GF-D8 (cell line): ENCODE data around the gene PPP1R8.
"Not testable (repeated sequence)": the region's sequence is repeated elsewhere in the genome, so short reads cannot be mapped to it uniquely, and the experiment has no call there.

Source experiments
- DNase-seq: peaks from one replicate; lab custom pipeline; 2025; lab: John Stamatoyannopoulos, UW

Gene PPP1R8

GRCh38 chr1:27832762-27833161, 2.2 kb downstream of the PPP1R8 start:
- DNase-seq, result no peak

GRCh38 chr1:27833470-27833869, 2.9 kb downstream of the PPP1R8 start:
- no peak for DNase-seq

- DNase-seq, result no peak
Observed at GRCh38 chr1:27835046-27835445, 4.5 kb downstream of the PPP1R8 start.

- no peak for DNase-seq
Observed at GRCh38 chr1:27835501-27835900, 4.9 kb downstream of the PPP1R8 start.

- DNase-seq, result no peak
Observed at GRCh38 chr1:27849951-27850350, 19.4 kb downstream of the PPP1R8 start.

GRCh38 chr1:27855085-27855484, 24.5 kb downstream of the PPP1R8 start:
- no peak for DNase-seq

- DNase-seq, result no peak
Observed at GRCh38 chr1:27856561-27857343, 26.2 kb downstream of the PPP1R8 start.

GRCh38 chr1:27857552-27857951, 27.0 kb downstream of the PPP1R8 start:
- DNase-seq, result not testable (repeated sequence)

GRCh38 chr1:27858072-27858948, 27.7 kb downstream of the PPP1R8 start:
- peak; percentile 72 for DNase-seq

- DNase-seq, result no peak
Observed at GRCh38 chr1:27858949-27859576, 28.5 kb downstream of the PPP1R8 start.

- no peak for DNase-seq
Observed at GRCh38 chr1:27861436-27861835, 30.9 kb downstream of the PPP1R8 start.

GRCh38 chr1:27862004-27862403, 31.4 kb downstream of the PPP1R8 start:
- no peak for DNase-seq

- peak; percentile 91 for DNase-seq
Observed at GRCh38 chr1:27862671-27863537, 32.3 kb downstream of the PPP1R8 start.

- DNase-seq, result no peak
Observed at GRCh38 chr1:27863538-27863915, 32.9 kb downstream of the PPP1R8 start.

GRCh38 chr1:27864264-27864895, 33.8 kb downstream of the PPP1R8 start:
- DNase-seq, result peak; percentile 47

GRCh38 chr1:27865821-27866220, 35.2 kb downstream of the PPP1R8 start:
- no peak for DNase-seq

- no peak for DNase-seq
Observed at GRCh38 chr1:27868556-27868931, 38.0 kb downstream of the PPP1R8 start.

- DNase-seq, result peak; percentile 71
Observed at GRCh38 chr1:27868932-27869718, 38.5 kb downstream of the PPP1R8 start.

- DNase-seq, result no peak
Observed at GRCh38 chr1:27869719-27870085, 39.1 kb downstream of the PPP1R8 start.

- not testable (repeated sequence) for DNase-seq
Observed at GRCh38 chr1:27871076-27871475, 40.5 kb downstream of the PPP1R8 start.
